Measurements from ENCODE around the gene CRIP2.

CRIP2 gene

GRCh38 chr14:105527826-105528585, 53.4 kb downstream of the CRIP2 start:
- peak overlapping the region; percentile 71 for H3K9ac ChIP-seq
- peaks cover 11% of the 10 kb centered on the region for H3K4me1 ChIP-seq (ENCODE audit: low read depth, poor library complexity, severe bottlenecking)
- H3K79me2 ChIP-seq (ENCODE audit: insufficient read depth, low read depth) = no peaks in the 10 kb centered on the region
- peak overlapping the region; percentile 94 for H2AFZ ChIP-seq (ENCODE audit: low read depth)
- H3K4me3 ChIP-seq (IDR thresholded peaks at IDR 0.05; ENCODE audit: insufficient read depth, low read depth, low read length) = no peak overlapping the region
- H3K4me2 ChIP-seq = peak overlapping the region; percentile 68
- TF ChIP-seq, protein P1, sequence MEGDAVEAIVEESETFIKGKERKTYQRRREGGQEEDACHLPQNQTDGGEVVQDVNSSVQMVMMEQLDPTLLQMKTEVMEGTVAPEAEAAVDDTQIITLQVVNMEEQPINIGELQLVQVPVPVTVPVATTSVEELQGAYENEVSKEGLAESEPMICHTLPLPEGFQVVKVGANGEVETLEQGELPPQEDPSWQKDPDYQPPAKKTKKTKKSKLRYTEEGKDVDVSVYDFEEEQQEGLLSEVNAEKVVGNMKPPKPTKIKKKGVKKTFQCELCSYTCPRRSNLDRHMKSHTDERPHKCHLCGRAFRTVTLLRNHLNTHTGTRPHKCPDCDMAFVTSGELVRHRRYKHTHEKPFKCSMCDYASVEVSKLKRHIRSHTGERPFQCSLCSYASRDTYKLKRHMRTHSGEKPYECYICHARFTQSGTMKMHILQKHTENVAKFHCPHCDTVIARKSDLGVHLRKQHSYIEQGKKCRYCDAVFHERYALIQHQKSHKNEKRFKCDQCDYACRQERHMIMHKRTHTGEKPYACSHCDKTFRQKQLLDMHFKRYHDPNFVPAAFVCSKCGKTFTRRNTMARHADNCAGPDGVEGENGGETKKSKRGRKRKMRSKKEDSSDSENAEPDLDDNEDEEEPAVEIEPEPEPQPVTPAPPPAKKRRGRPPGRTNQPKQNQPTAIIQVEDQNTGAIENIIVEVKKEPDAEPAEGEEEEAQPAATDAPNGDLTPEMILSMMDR (conservative IDR thresholded peaks at IDR 0.05; ENCODE audit: low read depth, low read length) = peak; percentile 71
- no peaks in the 10 kb centered on the region for H3K36me3 ChIP-seq (ENCODE audit: insufficient read depth)
- H3K27ac ChIP-seq = no peak overlapping the region
- peaks cover 39% of the 10 kb centered on the region for H3K27me3 ChIP-seq (ENCODE audit: insufficient read depth, low read depth)
- H4K20me1 ChIP-seq (ENCODE audit: insufficient read depth) = no peaks in the 10 kb centered on the region

GRCh38 chr14:105528586-105529318, 54.1 kb downstream of the CRIP2 start:
- Histone ChIP-seq H2AFZ (ENCODE audit: low read depth) (peak overlapping the region; percentile 94), H3K27me3 (ENCODE audit: insufficient read depth, low read depth) (peaks cover 39% of the 10 kb centered on the region), H4K20me1 (ENCODE audit: insufficient read depth) (no peaks in the 10 kb centered on the region), H3K4me3 (IDR thresholded peaks at IDR 0.05; ENCODE audit: insufficient read depth, low read depth, low read length) (no peak overlapping the region), H3K27ac (no peak overlapping the region), H3K4me1 (ENCODE audit: low read depth, poor library complexity, severe bottlenecking) (peaks cover 11% of the 10 kb centered on the region), H3K4me2 (peak overlapping the region; percentile 68; the same call in 1 of the 2 replicates), H3K9ac (no peak overlapping the region; the same call in 1 of the 2 replicates), H3K36me3 (ENCODE audit: insufficient read depth) (no peaks in the 10 kb centered on the region), H3K79me2 (ENCODE audit: insufficient read depth, low read depth) (no peaks in the 10 kb centered on the region)
- TF ChIP-seq, protein P1 (conservative IDR thresholded peaks at IDR 0.05; ENCODE audit: low read depth, low read length) = no peak

DNA sequence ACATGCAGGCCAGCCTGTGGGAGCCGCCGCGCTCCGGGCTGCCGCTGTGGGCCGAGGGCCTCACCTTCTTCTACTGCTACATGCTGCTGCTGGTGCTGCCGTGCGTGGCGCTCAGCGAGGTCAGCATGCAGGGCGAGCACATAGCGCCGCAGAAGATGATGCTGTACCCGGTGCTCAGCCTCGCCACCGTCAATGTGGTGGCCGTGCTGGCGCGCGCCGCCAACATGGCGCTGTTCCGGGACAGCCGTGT, 54.6 kb downstream of the CRIP2 start:
- H3K79me2 ChIP-seq (ENCODE audit: insufficient read depth, low read depth) = no peaks in the 10 kb centered on the region
- no peak overlapping the region for H3K4me3 ChIP-seq (IDR thresholded peaks at IDR 0.05; ENCODE audit: insufficient read depth, low read depth, low read length)
- H3K27me3 ChIP-seq (ENCODE audit: insufficient read depth, low read depth) = peaks cover 39% of the 10 kb centered on the region
- TF ChIP-seq, protein P1 (conservative IDR thresholded peaks at IDR 0.05; ENCODE audit: low read depth, low read length) = no peak
- H3K27ac ChIP-seq = no peak overlapping the region
- H3K9ac ChIP-seq = no peak overlapping the region
- H3K4me2 ChIP-seq = no peak overlapping the region; the same call in 1 of the 2 replicates
- H2AFZ ChIP-seq (ENCODE audit: low read depth) = no peak overlapping the region
- H4K20me1 ChIP-seq (ENCODE audit: insufficient read depth) = no peaks in the 10 kb centered on the region
- H3K4me1 ChIP-seq (ENCODE audit: low read depth, poor library complexity, severe bottlenecking) = peaks cover 11% of the 10 kb centered on the region
- H3K36me3 ChIP-seq (ENCODE audit: insufficient read depth) = no peaks in the 10 kb centered on the region

Measured in KMS-11 (cell line).